DND-41 (cell line): ENCODE results near the gene ETFB.

Experiments used
- ATAC-seq: fragments of 200-7000 bp; cut with Tn5 transposase; 3 replicates; pipeline ENCODE4 v1.9.1; 2021; ENCODE audit warnings: low read depth; ENCODE audit not compliant: insufficient read depth
- DNase-seq: peaks from one replicate; pipeline ENCODE4 v3.0.0-alpha.2; 2020
- H2AFZ ChIP-seq: 2 replicates; pipeline ENCODE4 v1.6.0; 2012; ENCODE audit warnings: low read depth, low read length
- H3K27ac ChIP-seq: 2 replicates; pipeline ENCODE4 v1.5.1; 2012; ENCODE audit warnings: low read length, inconsistent platforms
- H3K27me3 ChIP-seq: fragments of 200-600 bp; sonication (generic); 2 replicates; pipeline ENCODE4 v1.6.0; 2012; ENCODE audit warnings: low read length, mild to moderate bottlenecking, inconsistent platforms; ENCODE audit not compliant: insufficient read depth, poor library complexity
- H3K36me3 ChIP-seq: 2 replicates; pipeline ENCODE4 v1.5.1; 2012; ENCODE audit warnings: low read length, inconsistent platforms; ENCODE audit not compliant: insufficient read depth
- H3K4me1 ChIP-seq: 2 replicates; pipeline ENCODE4 v1.5.1; 2012; ENCODE audit warnings: mild to moderate bottlenecking, low read length; ENCODE audit not compliant: insufficient read depth
- H3K4me2 ChIP-seq: 2 replicates; pipeline ENCODE4 v1.6.0; 2012; ENCODE audit warnings: mild to moderate bottlenecking, moderate library complexity, low read length, inconsistent platforms; ENCODE audit not compliant: insufficient read depth
- H3K4me3 ChIP-seq, 2 experiments: fragments of 200-600 bp in 1 of 2; shearing (Covaris generic) in 1 of 2; 2 replicates each; pipeline ENCODE4 v1.5.1; 2012 to 2016; ENCODE audit warnings: inconsistent platforms in 2 of 2, low read length in 2 of 2, mild to moderate bottlenecking in 2 of 2, low read depth in 1 of 2, moderate library complexity in 1 of 2
- H3K79me2 ChIP-seq: 2 replicates; pipeline ENCODE4 v1.6.0; 2012; ENCODE audit warnings: low read length, inconsistent platforms; ENCODE audit not compliant: insufficient read depth
- H3K9ac ChIP-seq: 2 replicates; pipeline ENCODE4 v1.6.0; 2012; ENCODE audit warnings: low read depth, mild to moderate bottlenecking, inconsistent platforms, low read length, moderate library complexity
- H3K9me3 ChIP-seq: 2 replicates; pipeline ENCODE4 v1.5.1; 2012; ENCODE audit warnings: low read length, moderate library complexity, mild to moderate bottlenecking, inconsistent platforms; ENCODE audit not compliant: insufficient read depth, severe bottlenecking
- H4K20me1 ChIP-seq: 2 replicates; pipeline ENCODE4 v1.6.0; 2012; ENCODE audit warnings: low read length; ENCODE audit not compliant: insufficient read depth
- EZH2 ChIP-seq: IDR thresholded peaks from 3 replicates; pipeline ENCODE4 v1.6.1; 2012; ENCODE audit warnings: borderline replicate concordance, low read depth, mild to moderate bottlenecking, moderate library complexity, low read length, inconsistent platforms; ENCODE audit not compliant: severe bottlenecking
- TF ChIP-seq, protein P1 (sequence below): IDR thresholded peaks from 2 replicates; pipeline ENCODE4 v1.5.1; 2012; ENCODE audit warnings: borderline replicate concordance, low read length, moderate library complexity, mild to moderate bottlenecking; ENCODE audit not compliant: poor library complexity, severe bottlenecking; ENCODE audit errors: extremely low read depth

Gene ETFB

DNA sequence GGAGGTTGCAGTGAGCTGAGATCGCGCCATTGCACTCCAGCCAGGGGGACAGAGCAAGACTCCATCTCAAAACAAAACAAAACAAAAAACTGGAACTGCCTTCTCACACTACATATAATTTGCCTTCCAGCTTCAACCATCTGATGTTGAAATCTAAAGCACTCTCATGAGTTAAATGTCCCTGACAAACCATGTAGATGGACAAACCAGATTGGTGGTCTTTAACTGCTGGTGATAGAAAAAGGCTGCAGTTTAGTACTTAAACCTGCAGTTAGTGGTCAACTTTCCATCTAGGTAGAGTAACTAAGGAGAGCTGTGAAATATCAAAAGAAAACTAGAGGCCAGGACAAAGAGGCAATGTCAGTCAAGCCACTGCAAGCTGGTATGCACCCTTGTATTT, 30.0 kb upstream of the ETFB start:
- Histone ChIP-seq H3K4me1 (peaks cover 18% of the 10 kb centered on the region), H3K79me2 (peaks cover 10% of the 10 kb centered on the region), H3K9me3 (no peaks in the 10 kb centered on the region), H4K20me1 (no peaks in the 10 kb centered on the region), H3K4me2 (no peak overlapping the region), H2AFZ (no peak overlapping the region), H3K27me3 (no peaks in the 10 kb centered on the region), H3K4me3 (no peak overlapping the region), H3K9ac (no peak overlapping the region), H3K27ac (no peak overlapping the region), H3K36me3 (no peaks in the 10 kb centered on the region)
- no peak for DNase-seq
- TF ChIP-seq EZH2 = no peak
- TF ChIP-seq, protein P1, sequence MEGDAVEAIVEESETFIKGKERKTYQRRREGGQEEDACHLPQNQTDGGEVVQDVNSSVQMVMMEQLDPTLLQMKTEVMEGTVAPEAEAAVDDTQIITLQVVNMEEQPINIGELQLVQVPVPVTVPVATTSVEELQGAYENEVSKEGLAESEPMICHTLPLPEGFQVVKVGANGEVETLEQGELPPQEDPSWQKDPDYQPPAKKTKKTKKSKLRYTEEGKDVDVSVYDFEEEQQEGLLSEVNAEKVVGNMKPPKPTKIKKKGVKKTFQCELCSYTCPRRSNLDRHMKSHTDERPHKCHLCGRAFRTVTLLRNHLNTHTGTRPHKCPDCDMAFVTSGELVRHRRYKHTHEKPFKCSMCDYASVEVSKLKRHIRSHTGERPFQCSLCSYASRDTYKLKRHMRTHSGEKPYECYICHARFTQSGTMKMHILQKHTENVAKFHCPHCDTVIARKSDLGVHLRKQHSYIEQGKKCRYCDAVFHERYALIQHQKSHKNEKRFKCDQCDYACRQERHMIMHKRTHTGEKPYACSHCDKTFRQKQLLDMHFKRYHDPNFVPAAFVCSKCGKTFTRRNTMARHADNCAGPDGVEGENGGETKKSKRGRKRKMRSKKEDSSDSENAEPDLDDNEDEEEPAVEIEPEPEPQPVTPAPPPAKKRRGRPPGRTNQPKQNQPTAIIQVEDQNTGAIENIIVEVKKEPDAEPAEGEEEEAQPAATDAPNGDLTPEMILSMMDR = no peak
- no peak for ATAC-seq

DNA sequence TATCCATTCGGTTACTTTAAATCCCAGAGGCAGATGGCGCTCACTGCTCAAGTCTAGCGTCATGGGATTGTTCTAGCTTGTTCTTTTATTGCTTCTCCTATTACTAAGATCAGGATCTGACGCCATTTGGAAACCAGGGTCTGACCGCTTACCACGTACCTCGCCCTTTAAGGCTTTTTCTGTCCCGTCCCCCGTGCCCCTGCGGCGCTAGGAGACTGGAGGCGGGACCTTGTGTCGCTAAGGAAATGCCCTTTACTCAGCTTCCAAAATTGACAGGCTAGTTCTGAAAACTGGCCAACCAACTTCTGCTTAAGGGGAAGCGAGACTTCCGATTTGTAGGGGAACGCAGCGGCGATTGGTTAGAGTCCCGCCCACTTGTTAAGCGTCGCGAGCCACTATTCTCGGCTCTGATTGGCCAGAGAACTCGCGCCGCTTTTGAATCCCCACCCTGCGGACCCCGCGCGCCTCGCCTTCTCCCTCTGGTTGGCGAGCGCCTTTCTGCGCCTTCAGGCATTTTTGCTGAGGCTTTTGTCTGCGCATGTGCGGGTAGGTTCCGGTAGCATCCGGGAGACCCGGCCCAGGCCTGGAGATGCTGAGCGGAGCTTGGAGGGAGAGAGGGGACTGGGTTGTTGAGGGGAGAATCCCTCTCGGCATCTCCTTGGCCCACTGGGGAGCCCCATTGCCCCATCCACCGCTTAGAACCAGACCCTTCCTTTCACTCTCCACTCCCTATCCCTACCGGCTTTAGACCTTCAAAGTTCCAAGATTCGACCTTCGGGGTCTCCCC, 28.1 kb upstream of the ETFB start:
- ATAC-seq (peak; percentile 91), DNase-seq (peak; percentile 98)
- Histone ChIP-seq H3K36me3 (no peaks in the 10 kb centered on the region), H2AFZ (peak overlapping the region; percentile 65), H3K27me3 (no peaks in the 10 kb centered on the region), H3K4me2 (peak overlapping the region; percentile 71), H3K79me2 (peaks cover 10% of the 10 kb centered on the region), H3K9ac (peak overlapping the region; percentile 84), H3K4me3 (peak overlapping the region; percentile 53 to 67; a peak in 3 of 4 replicates), H3K4me1 (peaks cover 18% of the 10 kb centered on the region), H3K27ac (peak overlapping the region; percentile 90), H3K9me3 (no peaks in the 10 kb centered on the region), H4K20me1 (no peaks in the 10 kb centered on the region)
- TF ChIP-seq, protein P1 = peak; percentile 33
- TF ChIP-seq EZH2 = no peak

DNA sequence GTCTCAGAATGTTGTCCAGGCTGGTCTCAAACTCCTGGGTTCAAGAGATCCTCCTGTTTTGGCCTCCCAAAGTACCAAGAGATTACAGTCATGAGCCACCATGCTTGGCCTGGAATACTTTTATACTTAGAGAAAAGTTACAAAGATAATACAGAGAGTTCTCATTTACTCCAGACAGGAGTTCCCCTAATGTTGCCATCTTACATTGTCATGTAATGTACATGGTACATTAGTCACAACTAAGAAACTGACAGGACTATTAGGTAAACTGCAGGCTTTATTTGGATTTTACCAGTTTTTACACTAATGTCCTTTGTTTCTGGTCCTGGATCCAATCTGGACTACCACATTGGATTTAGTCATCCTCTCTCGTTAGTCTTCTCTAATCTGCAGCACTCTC, 26.5 kb upstream of the ETFB start:
- H3K27ac ChIP-seq = no peak overlapping the region
- no peak overlapping the region for H3K9ac ChIP-seq
- peaks cover 10% of the 10 kb centered on the region for H3K79me2 ChIP-seq
- no peaks in the 10 kb centered on the region for H4K20me1 ChIP-seq
- H3K4me1 ChIP-seq = peaks cover 18% of the 10 kb centered on the region
- no peak for DNase-seq
- TF ChIP-seq, protein P1 = no peak
- no peak for TF ChIP-seq EZH2
- no peak overlapping the region for H3K4me2 ChIP-seq
- no peaks in the 10 kb centered on the region for H3K36me3 ChIP-seq
- no peak overlapping the region for H3K4me3 ChIP-seq
- no peaks in the 10 kb centered on the region for H3K27me3 ChIP-seq
- no peak for ATAC-seq
- no peak overlapping the region; the same call in 1 of the 2 replicates for H2AFZ ChIP-seq
- H3K9me3 ChIP-seq = no peaks in the 10 kb centered on the region
